IgD-negative memory B cell (primary cell): Measurements from ENCODE around the gene ZNG1A. TPM values are rescaled to one million over a fixed set of nuclear protein-coding genes. Genes with fewer than 3 reads are reported as not detected.
"Not testable (repeated sequence)": the region's sequence is repeated elsewhere in the genome, so short reads cannot be mapped to it uniquely, and the experiment has no call there.

Source experiments
- H3K27ac Mint-ChIP-seq, 3 donors: one replicate each; pipeline ENCODE4 v1.8.0; 2020 to 2022; ENCODE audit warnings: mild to moderate bottlenecking in 3 of 3, mixed read lengths in 3 of 3, moderate library complexity in 1 of 3
- H3K27me3 Mint-ChIP-seq: one replicate; pipeline ENCODE4 v1.8.0; 2021; ENCODE audit warnings: mixed read lengths
- H3K36me3 Mint-ChIP-seq: one replicate; pipeline ENCODE4 v1.8.0; 2020; ENCODE audit warnings: mild to moderate bottlenecking, mixed read lengths
- H3K4me1 Mint-ChIP-seq, 3 donors: one replicate each; pipeline ENCODE4 v1.8.0; 2020 to 2022; ENCODE audit warnings: mixed read lengths in 3 of 3, mild to moderate bottlenecking in 1 of 3
- H3K4me3 Mint-ChIP-seq, 4 donors: one replicate each; pipeline ENCODE4 v1.8.0; 2020 to 2022; ENCODE audit warnings: mild to moderate bottlenecking in 4 of 4, mixed read lengths in 4 of 4, moderate library complexity in 3 of 4
- H3K9me3 Mint-ChIP-seq, 3 donors: one replicate each; pipeline ENCODE4 v1.8.0; 2020 to 2021; ENCODE audit warnings: mixed read lengths in 3 of 3, mild to moderate bottlenecking in 1 of 3
- polyA plus RNA-seq: library from polyadenylated mRNA; unstranded; fragments of 300-500 nt; fragmentation: Illumina TruSeq; gene quantifications from one replicate; pipeline ENCODE4 v1.2.3, GENCODE V29; 2021

ZNG1A gene
- polyA plus RNA-seq, 1 donor from 2014 or later: 20.1 TPM

- not testable (repeated sequence) for H3K36me3 Mint-ChIP-seq, H3K9me3 Mint-ChIP-seq
- Mint-ChIP-seq H3K27me3 (peaks cover 33% of the 10 kb centered on the region), H3K4me3 (peak overlapping the region in 3 of 4 donors; percentile 2 to 54 (median 43)), H3K4me1 (peaks cover 5 to 13% (median 8%) of the 10 kb centered on the region in 3 donors), H3K27ac (peak overlapping the region; percentile 77 to 90 (median 82))
Observed at GRCh38 chr9:116239-117077, 62.4 kb downstream of the ZNG1A start.

- H3K4me3 Mint-ChIP-seq: peak overlapping the region in 3 of 4 donors; percentile 65 to 91 (median 71)
- H3K27ac Mint-ChIP-seq: peak overlapping the region; percentile 91 to 98 (median 94)
- peaks cover 5 to 13% (median 8%) of the 10 kb centered on the region in 3 donors for H3K4me1 Mint-ChIP-seq
- H3K36me3 Mint-ChIP-seq, H3K9me3 Mint-ChIP-seq: not testable (repeated sequence)
- peaks cover 33% of the 10 kb centered on the region for H3K27me3 Mint-ChIP-seq
Observed at GRCh38 chr9:115118-115451, 63.8 kb downstream of the ZNG1A start.

- H3K4me1 Mint-ChIP-seq: peaks cover 5 to 13% (median 8%) of the 10 kb centered on the region in 3 donors
- H3K36me3 Mint-ChIP-seq, H3K9me3 Mint-ChIP-seq: not testable (repeated sequence)
- peaks cover 36% of the 10 kb centered on the region for H3K27me3 Mint-ChIP-seq
- peak overlapping the region; percentile 91 to 98 (median 94) for H3K27ac Mint-ChIP-seq
- H3K4me3 Mint-ChIP-seq: peak overlapping the region; percentile 73 to 91 (median 82)
Observed at GRCh38 chr9:114267-115117, 64.4 kb downstream of the ZNG1A start.

GRCh38 chr9:113468-114266 is 65.2 kb downstream of the ZNG1A start:
- Mint-ChIP-seq H3K27ac (peak overlapping the region; percentile 86 to 98 (median 94)), H3K4me1 (peaks cover 5 to 14% (median 8%) of the 10 kb centered on the region in 3 donors)

GRCh38 chr9:112589-113467 is 66.0 kb downstream of the ZNG1A start:
- H3K27me3 Mint-ChIP-seq: peaks cover 40% of the 10 kb centered on the region
- H3K27ac Mint-ChIP-seq: peak overlapping the region; percentile 73 to 87 (median 73)
- not testable (repeated sequence) for H3K36me3 Mint-ChIP-seq, H3K9me3 Mint-ChIP-seq
- H3K4me3 Mint-ChIP-seq: peak overlapping the region in 3 of 4 donors; percentile 45 to 72 (median 65)
- H3K4me1 Mint-ChIP-seq: peaks cover 5 to 12% (median 6%) of the 10 kb centered on the region in 3 donors

More at GRCh38 chr9:113468-114266, 65.2 kb downstream of the ZNG1A start:
- not testable (repeated sequence) for H3K9me3 Mint-ChIP-seq, H3K36me3 Mint-ChIP-seq
- peaks cover 40% of the 10 kb centered on the region for H3K27me3 Mint-ChIP-seq
- peak overlapping the region; percentile 73 to 86 (median 80) for H3K4me3 Mint-ChIP-seq

GRCh38 chr9:110672-111071 is 68.2 kb downstream of the ZNG1A start:
- peaks cover 34% of the 10 kb centered on the region for H3K27me3 Mint-ChIP-seq
- not testable (repeated sequence) for H3K4me3 Mint-ChIP-seq, H3K27ac Mint-ChIP-seq, H3K36me3 Mint-ChIP-seq, H3K9me3 Mint-ChIP-seq, H3K4me1 Mint-ChIP-seq

GRCh38 chr9:109540-109939 is 69.3 kb downstream of the ZNG1A start:
- peaks cover 31% of the 10 kb centered on the region for H3K27me3 Mint-ChIP-seq
- peak overlapping the region in 1 of 3 donors; percentile 20 for H3K27ac Mint-ChIP-seq
- H3K9me3 Mint-ChIP-seq, H3K4me1 Mint-ChIP-seq, H3K36me3 Mint-ChIP-seq, H3K4me3 Mint-ChIP-seq: not testable (repeated sequence)

GRCh38 chr9:108742-109495 is 69.9 kb downstream of the ZNG1A start:
- Mint-ChIP-seq H3K27ac (peak overlapping the region in 1 of 3 donors; percentile 20), H3K27me3 (peaks cover 28% of the 10 kb centered on the region)
- H3K4me3 Mint-ChIP-seq, H3K4me1 Mint-ChIP-seq, H3K9me3 Mint-ChIP-seq, H3K36me3 Mint-ChIP-seq: not testable (repeated sequence)

GRCh38 chr9:105991-106390 is 72.9 kb downstream of the ZNG1A start:
- not testable (repeated sequence) for H3K4me1 Mint-ChIP-seq, H3K27ac Mint-ChIP-seq, H3K36me3 Mint-ChIP-seq, H3K9me3 Mint-ChIP-seq, H3K4me3 Mint-ChIP-seq
- peaks cover 21% of the 10 kb centered on the region for H3K27me3 Mint-ChIP-seq

GRCh38 chr9:100430-100829 is 78.4 kb downstream of the ZNG1A start:
- H3K27me3 Mint-ChIP-seq, H3K4me3 Mint-ChIP-seq, H3K36me3 Mint-ChIP-seq, H3K9me3 Mint-ChIP-seq, H3K4me1 Mint-ChIP-seq: not testable (repeated sequence)
- H3K27ac Mint-ChIP-seq: peak overlapping the region in 1 of 3 donors; percentile 27

GRCh38 chr9:99867-100266 is 79.0 kb downstream of the ZNG1A start:
- H3K27me3 Mint-ChIP-seq, H3K27ac Mint-ChIP-seq, H3K9me3 Mint-ChIP-seq, H3K4me3 Mint-ChIP-seq, H3K4me1 Mint-ChIP-seq, H3K36me3 Mint-ChIP-seq: not testable (repeated sequence)

GRCh38 chr9:98775-99174 is 80.1 kb downstream of the ZNG1A start:
- not testable (repeated sequence) for H3K36me3 Mint-ChIP-seq, H3K4me1 Mint-ChIP-seq, H3K9me3 Mint-ChIP-seq, H3K27ac Mint-ChIP-seq, H3K4me3 Mint-ChIP-seq, H3K27me3 Mint-ChIP-seq

GRCh38 chr9:94992-95391 is 83.9 kb downstream of the ZNG1A start:
- not testable (repeated sequence) for H3K4me1 Mint-ChIP-seq, H3K36me3 Mint-ChIP-seq, H3K27ac Mint-ChIP-seq, H3K27me3 Mint-ChIP-seq, H3K4me3 Mint-ChIP-seq, H3K9me3 Mint-ChIP-seq

GRCh38 chr9:94323-94722 is 84.5 kb downstream of the ZNG1A start:
- not testable (repeated sequence) for H3K9me3 Mint-ChIP-seq, H3K27me3 Mint-ChIP-seq, H3K4me1 Mint-ChIP-seq, H3K27ac Mint-ChIP-seq, H3K36me3 Mint-ChIP-seq, H3K4me3 Mint-ChIP-seq
